BJ (cell line): ENCODE results near the gene B4GALT2. TPM values are rescaled to one million over a fixed set of nuclear protein-coding genes. Genes with fewer than 3 reads are reported as not detected.

Source experiments
- CTCF ChIA-PET: fragments of 350-600 bp; formaldehyde crosslinking; extraction: SDS; loops from one replicate; lab custom pipeline; 2021; ENCODE audit warnings: antibody characterized with exemption, inconsistent platforms; lab: Yijun Ruan, JAX
- POLR2A ChIA-PET: fragments of 300-600 bp; sonication (Branson Sonifier 250); formaldehyde crosslinking; extraction: SDS; loops from one replicate; lab custom pipeline; 2021; ENCODE audit warnings: antibody characterized with exemption; lab: Charles Lee
- DNase-seq: peaks from one replicate; pipeline ENCODE4 v3.0.0-alpha.2; 2011; ENCODE audit warnings: low read depth
- H3K27me3 ChIP-seq: 2 replicates; pipeline ENCODE4 v1.6.0; 2011; ENCODE audit warnings: low read length; ENCODE audit not compliant: control insufficient read depth, insufficient read depth
- H3K36me3 ChIP-seq: 2 replicates; pipeline ENCODE4 v1.5.1; 2011; ENCODE audit warnings: low read length; ENCODE audit not compliant: control insufficient read depth, insufficient read depth
- H3K4me3 ChIP-seq: 2 replicates; pipeline ENCODE4 v1.5.1; 2011; ENCODE audit warnings: low read depth, mild to moderate bottlenecking, control low read depth, low read length
- polyA plus RNA-seq: library from polyadenylated mRNA; depleted of rRNA; stranded (reverse); fragments of >200 nt; gene quantifications from 2 replicates; pipeline ENCODE4 v1.2.3, GENCODE V29; 2011
- TF ChIP-seq, protein P1 (sequence below): IDR thresholded peaks from 2 replicates; pipeline ENCODE4 v1.5.1; 2011; ENCODE audit warnings: low read depth, mild to moderate bottlenecking, control low read depth, inconsistent platforms, low read length, moderate library complexity; ENCODE audit not compliant: insufficient read depth

The B4GALT2 gene
- polyA plus RNA-seq, 1 experiment: 82.2 TPM

DNA sequence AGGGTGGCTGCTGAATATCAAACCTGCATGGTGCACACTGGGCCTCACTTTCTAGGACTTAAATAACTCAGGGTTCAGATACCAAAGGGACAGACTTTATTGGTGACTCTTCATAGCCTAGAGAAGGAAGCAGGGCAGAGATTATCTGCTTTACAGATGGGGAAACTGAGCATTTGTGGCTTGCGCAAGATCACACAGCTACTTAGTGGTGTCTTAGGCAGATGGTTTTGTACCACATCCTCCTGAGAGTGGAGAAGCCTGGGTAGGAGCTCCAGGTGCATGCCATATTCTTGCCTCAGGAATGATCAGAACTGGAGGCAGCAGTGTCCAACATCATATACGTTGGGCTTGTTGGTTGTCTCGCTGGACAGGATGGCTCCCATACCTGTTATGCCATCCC, 16.0 kb upstream of the B4GALT2 start:
- TF ChIP-seq, protein P1, sequence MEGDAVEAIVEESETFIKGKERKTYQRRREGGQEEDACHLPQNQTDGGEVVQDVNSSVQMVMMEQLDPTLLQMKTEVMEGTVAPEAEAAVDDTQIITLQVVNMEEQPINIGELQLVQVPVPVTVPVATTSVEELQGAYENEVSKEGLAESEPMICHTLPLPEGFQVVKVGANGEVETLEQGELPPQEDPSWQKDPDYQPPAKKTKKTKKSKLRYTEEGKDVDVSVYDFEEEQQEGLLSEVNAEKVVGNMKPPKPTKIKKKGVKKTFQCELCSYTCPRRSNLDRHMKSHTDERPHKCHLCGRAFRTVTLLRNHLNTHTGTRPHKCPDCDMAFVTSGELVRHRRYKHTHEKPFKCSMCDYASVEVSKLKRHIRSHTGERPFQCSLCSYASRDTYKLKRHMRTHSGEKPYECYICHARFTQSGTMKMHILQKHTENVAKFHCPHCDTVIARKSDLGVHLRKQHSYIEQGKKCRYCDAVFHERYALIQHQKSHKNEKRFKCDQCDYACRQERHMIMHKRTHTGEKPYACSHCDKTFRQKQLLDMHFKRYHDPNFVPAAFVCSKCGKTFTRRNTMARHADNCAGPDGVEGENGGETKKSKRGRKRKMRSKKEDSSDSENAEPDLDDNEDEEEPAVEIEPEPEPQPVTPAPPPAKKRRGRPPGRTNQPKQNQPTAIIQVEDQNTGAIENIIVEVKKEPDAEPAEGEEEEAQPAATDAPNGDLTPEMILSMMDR: no peak
- CTCF ChIA-PET: interaction anchor here (0.6 kb wide), 1 partner anchor 202 kb away, joined by 3 read pairs; no protein-coding TSS in a partner anchor

DNA sequence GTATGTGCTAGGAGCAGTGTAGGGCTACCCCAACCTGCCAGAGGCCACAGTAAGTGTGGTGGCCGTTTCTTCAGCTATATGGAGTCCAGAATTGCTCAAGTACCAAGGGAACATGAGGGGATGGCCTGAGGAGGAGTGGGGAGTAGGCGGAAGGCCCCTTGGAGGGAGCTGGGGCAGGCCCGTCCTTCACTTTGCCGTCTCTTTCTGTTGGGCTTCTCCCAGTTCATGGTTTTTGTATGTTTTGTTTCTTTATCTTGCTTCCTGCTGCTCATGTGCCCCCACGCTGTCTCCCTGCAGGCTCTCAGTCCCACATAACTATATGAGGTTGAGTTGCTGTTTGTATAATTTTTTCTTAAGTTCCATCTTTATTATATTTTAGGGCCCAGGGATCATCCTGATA, 15.1 kb upstream of the B4GALT2 start:
- Histone ChIP-seq H3K36me3 (peaks cover 14% of the 10 kb centered on the region), H3K27me3 (no peaks in the 10 kb centered on the region), H3K4me3 (no peak overlapping the region)
- DNase-seq: no peak
- TF ChIP-seq, protein P1: no peak
- POLR2A ChIA-PET: no interaction called here
- CTCF ChIA-PET: interaction anchor here (1.2 kb wide), 2 partner anchors 12 to 17 kb away, joined by 3 read pairs; no protein-coding TSS in a partner anchor

More for the DNA sequence above, 16.0 kb upstream of the B4GALT2 start:
- DNase-seq: no peak
- Histone ChIP-seq H3K27me3 (no peaks in the 10 kb centered on the region), H3K4me3 (no peak overlapping the region), H3K36me3 (peaks cover 16% of the 10 kb centered on the region)
- POLR2A ChIA-PET: no interaction called here

DNA sequence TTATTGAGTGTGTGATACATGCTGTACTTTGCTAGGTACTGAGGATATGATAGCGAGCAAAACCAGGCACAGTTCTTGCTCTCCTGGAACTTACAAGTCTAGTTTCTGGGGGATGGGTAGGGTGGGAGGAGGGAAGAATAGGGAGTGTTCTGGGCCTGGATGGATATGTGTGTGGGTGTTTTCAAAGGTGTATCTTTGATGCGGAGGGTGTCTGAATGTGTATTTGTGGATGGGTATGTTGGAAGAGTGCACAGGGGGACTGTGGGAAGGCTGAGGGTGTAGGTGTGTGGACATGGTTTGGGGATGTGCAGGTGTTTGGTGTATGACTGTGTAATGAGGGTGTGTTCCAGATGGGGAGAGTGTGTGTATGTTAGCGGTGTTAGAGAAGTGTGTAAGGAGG, 13.7 kb upstream of the B4GALT2 start:
- no peak for DNase-seq
- H3K27me3 ChIP-seq: no peaks in the 10 kb centered on the region
- no peak overlapping the region for H3K4me3 ChIP-seq
- TF ChIP-seq, protein P1: no peak
- H3K36me3 ChIP-seq: peaks cover 11% of the 10 kb centered on the region
- POLR2A ChIA-PET: no interaction called here
- CTCF ChIA-PET: interaction anchor here (1.2 to 1.3 kb wide), 2 partner anchors 11 to 16 kb away, joined by 3 read pairs; no protein-coding TSS in a partner anchor

DNA sequence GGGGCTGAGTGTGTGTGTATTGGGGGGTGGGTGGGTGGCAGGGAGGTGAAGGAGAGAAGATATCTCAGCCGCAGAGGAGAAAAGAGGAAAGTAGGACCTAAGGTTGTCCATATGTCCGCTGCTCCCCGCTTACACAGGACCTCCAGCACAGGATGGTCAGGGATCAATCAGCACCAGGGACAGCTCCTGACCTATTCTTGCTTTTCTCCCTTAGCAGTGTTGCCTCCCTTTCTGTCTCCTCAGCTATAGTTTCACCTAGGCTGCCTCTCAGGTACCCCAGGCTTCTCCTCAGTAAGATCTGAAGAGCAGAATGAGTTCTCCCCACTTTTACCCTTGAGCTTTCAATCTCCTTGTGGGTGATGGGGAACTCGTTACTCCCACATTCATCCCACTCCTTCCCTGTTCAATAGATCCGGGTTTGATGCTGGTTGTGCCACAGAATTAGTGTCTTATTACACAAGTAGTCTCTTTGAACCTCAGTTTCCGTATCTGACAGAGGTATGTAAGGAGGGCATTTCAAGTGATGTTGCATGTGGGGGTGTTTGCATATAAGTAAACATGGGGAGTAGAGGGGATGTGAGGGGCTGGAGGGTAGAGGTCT, 10.6 kb upstream of the B4GALT2 start:
- TF ChIP-seq, protein P1: no peak
- Histone ChIP-seq H3K27me3 (no peaks in the 10 kb centered on the region), H3K36me3 (peaks cover 7% of the 10 kb centered on the region), H3K4me3 (no peak overlapping the region)
- ChIA-PET POLR2A (no interaction called here), CTCF (interaction anchor here (1.0 kb wide), 1 partner anchor 34 kb away, joined by 3 read pairs; no protein-coding TSS in a partner anchor)
- no peak for DNase-seq

DNA sequence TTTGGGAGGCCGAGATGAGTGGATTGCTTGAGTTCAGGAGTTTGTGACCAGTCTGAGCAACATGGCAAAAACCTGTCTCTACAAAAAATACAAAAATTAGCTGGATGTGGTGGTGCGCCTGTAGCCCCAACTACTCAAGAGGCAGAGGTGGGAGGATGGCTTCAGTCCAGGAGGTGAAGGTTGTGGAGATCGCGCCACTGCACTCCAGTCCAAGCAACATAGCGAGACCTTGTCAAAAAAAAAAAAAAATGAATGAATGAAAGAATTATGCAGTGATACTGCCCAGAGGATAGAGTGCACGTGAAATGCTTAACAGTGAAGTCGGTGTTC, 9.6 kb upstream of the B4GALT2 start:
- Histone ChIP-seq H3K27me3 (no peaks in the 10 kb centered on the region), H3K36me3 (peaks cover 7% of the 10 kb centered on the region), H3K4me3 (no peak overlapping the region)
- TF ChIP-seq, protein P1: no peak
- ChIA-PET CTCF (interaction anchor here (0.7 to 2.4 kb wide), 4 partner anchors 9 to 34 kb away, joined by 3 to 9 read pairs (median 4); partner anchors contain the start of gene B4GALT2), POLR2A (no interaction called here)
- DNase-seq: no peak
